HG02981 (cell line): ENCODE measurements around the gene NFATC3.
A peak's percentile ranks its signal among the peaks of the same experiment; 100 is the strongest.

ENCODE experiments used
- ATAC-seq: cut with Tn5 transposase; IDR thresholded peaks from one replicate; pipeline ENCODE4 v1.9.1; 2021; ENCODE audit warnings: mild to moderate bottlenecking, moderate library complexity; ENCODE audit not compliant: unreplicated experiment

The NFATC3 gene

GRCh38 chr16:68228652-68229051 lies 143.5 kb downstream of the NFATC3 start:
- ATAC-seq: no peak

- ATAC-seq: no peak
These were observed 144.4 kb downstream of the NFATC3 start for GRCh38 chr16:68229431-68230175.

GRCh38 chr16:68230176-68230571 lies 145.0 kb downstream of the NFATC3 start:
- ATAC-seq: no peak

- ATAC-seq: no peak
These were observed 145.8 kb downstream of the NFATC3 start for GRCh38 chr16:68230956-68231355.

- no peak for ATAC-seq
These were observed 146.4 kb downstream of the NFATC3 start for GRCh38 chr16:68231384-68232136.

- no peak for ATAC-seq
These were observed 147.2 kb downstream of the NFATC3 start for GRCh38 chr16:68232335-68232734.

- ATAC-seq: no peak
These were observed 148.1 kb downstream of the NFATC3 start for GRCh38 chr16:68233085-68233834.

GRCh38 chr16:68233835-68234187 lies 148.6 kb downstream of the NFATC3 start:
- ATAC-seq: no peak

- no peak for ATAC-seq
These were observed 149.3 kb downstream of the NFATC3 start for GRCh38 chr16:68234188-68235107.

GRCh38 chr16:68235108-68235886 lies 150.1 kb downstream of the NFATC3 start:
- no peak for ATAC-seq

GRCh38 chr16:68235887-68236136 lies 150.6 kb downstream of the NFATC3 start, which contains the start of gene ESRP2:
TSS of gene ESRP2 (minus strand) at chr16:68236127. CDS start at chr16:68236045, 82 bp downstream.
- ATAC-seq: no peak

- ATAC-seq: no peak
These were observed 151.1 kb downstream of the NFATC3 start for GRCh38 chr16:68236137-68236825.

GRCh38 chr16:68236826-68237242 lies 151.7 kb downstream of the NFATC3 start:
- no peak for ATAC-seq

- peak; percentile 79 for ATAC-seq
These were observed 152.3 kb downstream of the NFATC3 start for GRCh38 chr16:68237243-68238028.

GRCh38 chr16:68238029-68238345 lies 152.8 kb downstream of the NFATC3 start:
- ATAC-seq: no peak

- ATAC-seq: no peak
These were observed 156.9 kb downstream of the NFATC3 start for GRCh38 chr16:68242085-68242484.

- no peak for ATAC-seq
These were observed 158.0 kb downstream of the NFATC3 start for GRCh38 chr16:68242926-68243858.

GRCh38 chr16:68244481-68244902 lies 159.3 kb downstream of the NFATC3 start:
- no peak for ATAC-seq
